ENCODE measurements around the gene DENND5B.
"Not testable (repeated sequence)": the region's sequence is repeated elsewhere in the genome, so short reads cannot be mapped to it uniquely, and the experiment has no call there.

DENND5B gene

DNA sequence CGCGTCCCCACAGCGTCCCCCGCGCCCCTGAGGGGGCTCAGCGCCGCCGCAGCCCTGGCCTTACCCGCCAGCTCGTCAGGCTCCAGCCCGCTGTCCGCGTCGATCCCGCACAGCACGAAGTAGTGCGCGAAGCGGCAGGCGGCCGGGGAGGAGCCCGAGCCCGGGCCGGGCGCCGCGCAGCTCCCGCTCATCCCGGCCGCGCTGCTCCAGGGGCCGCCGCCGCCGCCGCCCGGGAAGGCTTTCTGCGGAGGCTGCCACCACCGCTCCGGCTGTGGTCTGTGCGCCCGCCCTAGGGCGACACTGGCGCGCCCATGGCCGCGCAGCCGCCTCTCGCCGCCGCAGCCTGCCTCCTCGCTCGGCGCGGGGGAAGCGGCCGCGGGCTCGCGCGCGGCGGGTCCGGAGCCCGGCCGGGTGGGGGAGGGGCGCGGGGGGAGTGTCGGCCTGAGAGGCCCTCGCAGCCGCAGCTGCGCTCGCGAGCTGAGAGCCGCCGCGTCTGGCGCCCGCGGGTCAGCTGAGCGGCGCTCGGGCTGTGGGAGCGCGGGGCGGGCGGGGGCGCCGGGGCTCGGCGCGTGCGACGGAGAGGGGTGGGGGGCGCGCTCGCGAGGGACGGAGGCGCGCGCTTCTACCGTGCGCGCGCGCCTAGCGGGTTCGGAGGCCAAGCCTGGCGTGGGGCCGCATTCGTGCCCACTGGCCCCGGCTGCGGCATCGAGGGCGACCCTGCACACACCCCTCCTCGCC lies at the start of gene DENND5B:
Gene DENND5B (minus strand): TSS at position 495 of the 738 bp plus-strand sequence. CDS start 304 bp downstream, at position 191.
- peak; percentile 21 for DNase-seq

DNA sequence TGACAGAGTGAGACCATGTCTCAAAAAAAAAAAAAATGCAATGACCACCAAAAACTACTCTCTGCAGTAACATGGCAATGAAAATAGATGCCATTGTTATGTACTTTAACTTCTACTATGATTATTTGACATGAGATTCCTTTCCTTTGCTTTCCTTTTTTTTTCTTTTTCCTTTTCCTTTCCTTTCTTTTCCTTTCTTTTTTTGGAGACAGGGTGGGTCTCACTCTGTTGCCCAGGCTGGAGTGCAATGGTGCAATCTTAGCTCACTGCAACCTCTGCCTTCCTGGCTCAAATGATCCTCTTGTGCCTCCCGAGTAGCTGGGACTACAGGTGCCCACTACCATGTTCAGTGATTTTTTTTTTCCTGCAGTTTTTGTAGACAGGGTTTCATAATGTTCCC lies 43.7 kb upstream of the DENND5B start:
- no peak for DNase-seq

GRCh38 chr12:31633464-31633863 lies 42.5 kb upstream of the DENND5B start:
- no peak for DNase-seq

- DNase-seq: no peak
Observed at GRCh38 chr12:31631809-31632208, 40.9 kb upstream of the DENND5B start.

DNA sequence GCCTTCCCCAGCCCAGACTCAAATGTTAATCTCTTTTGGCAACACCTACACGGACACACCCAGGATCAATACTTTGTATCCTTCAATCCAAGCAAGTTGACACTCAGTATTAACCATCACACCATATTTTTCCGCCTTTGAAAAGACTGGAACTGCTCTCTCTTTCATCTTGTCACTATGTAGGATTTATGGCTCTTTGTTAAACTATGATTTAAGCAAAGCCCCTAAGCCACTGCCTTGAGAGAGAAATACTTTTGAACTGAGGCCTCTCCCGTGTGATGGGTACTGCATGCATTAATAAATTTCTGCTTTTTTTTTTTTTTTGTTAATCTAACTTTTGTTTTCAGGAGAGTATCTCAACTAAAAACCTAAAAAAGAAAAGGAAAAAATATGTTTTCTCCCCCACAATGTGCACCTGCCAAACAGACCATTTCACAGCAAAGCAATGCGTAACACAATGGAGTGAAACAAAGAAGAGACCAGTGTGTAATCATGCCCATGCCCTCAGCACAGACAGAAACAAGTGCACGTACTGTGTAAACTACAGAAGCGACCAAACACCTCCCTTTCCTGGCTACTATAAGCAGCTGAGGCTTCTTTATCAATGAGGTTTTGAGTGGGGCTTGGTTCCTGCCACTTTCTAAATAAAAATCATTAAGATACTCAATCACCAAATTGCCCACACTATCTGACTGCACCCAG lies 40.2 kb upstream of the DENND5B start:
- DNase-seq: no peak

DNA sequence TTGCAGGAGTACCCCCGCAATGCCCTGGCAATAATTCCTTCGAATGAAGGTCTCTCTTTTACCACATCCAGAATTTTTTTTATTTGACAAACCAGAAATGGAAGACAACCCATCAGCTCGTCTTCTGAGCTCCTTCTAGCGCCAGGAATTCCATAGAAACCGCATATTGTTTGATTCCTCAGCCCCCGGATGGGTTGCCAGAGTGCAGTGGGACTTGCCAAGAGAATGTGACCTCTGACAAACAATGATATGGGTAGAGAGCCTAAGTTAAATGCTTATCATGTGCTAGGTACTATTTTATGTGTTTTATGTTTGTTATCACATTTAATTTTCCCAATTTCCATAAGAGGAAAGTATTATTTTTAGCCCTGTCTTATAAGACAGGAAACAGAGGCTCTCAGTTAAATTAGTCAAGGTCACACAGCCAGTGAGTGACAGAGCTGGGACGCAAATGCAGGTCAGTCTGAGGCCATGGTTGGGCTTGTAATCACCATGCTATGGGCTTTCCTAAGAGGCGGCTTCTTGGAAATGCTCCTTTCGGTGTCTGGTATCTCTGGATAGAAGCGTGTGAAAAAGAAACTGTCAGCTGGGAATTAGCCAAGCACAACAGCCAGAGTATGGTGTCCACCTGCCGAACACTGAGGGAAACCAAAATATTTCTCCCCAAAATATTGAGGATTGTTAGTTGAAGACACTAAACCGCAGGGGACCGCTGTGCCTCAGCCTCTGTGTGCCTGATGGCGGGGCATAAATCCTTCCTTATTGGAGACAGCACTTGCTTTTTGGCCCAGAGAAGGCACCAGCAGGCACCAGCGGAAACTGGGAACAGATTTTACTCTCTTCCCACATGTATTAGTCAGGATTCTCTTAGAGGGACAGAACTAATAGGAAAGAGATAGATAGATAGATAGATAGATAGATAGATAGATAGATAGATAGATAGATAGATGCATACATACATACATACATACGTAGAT lies 39.1 kb upstream of the DENND5B start:
- no peak for DNase-seq

DNA sequence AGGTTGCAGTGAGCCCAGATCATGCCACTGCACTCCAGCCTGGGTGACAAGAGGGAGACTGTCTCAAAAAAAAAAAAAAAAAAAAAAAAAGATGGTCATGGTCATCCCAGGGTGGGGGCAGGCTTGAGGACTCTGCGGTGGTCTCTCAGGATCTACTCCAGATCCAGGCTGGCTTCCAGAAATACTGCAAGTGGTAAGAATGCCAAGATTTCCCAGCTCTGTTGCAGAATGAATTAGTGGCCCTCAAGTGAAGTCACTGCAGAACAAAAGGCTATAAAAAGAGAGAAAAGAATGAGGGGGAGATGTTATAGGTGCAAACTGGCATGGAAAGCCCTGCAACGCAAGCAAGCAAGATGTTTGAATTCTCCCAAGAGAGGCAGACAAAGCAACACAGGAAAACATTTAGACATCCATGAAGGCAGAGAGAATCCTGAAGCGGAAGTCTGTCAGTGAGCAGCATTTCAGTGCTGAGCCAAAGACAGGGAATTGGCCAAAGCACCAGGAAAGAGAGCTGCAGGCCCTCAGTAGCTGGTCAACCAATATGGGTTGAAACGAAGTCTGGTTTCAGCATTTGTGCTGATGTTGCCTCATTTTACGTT lies 36.6 kb upstream of the DENND5B start:
- no peak for DNase-seq

GRCh38 chr12:31626270-31626995 lies 35.5 kb upstream of the DENND5B start:
- DNase-seq: no peak

DNA sequence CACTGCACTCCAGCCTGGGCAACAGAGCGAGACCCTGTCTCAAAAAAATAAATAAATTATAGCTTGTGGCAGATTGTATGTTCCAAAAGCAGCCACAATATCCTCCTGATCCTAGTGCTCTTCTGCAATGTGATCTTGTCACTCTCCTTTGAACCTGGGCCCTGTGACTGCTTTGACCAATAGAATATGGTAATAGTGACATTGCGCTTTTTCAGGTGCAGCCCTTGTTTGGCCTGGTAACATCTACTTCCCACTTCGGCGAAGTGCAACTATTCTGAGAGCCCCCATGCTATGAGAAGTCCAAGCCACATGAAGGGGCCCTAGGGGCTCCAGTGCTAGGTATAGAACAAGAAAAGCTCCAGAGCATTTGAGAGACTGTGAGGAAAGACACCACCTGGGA lies 31.1 kb upstream of the DENND5B start:
- DNase-seq: no peak

- no peak for DNase-seq
Observed at GRCh38 chr12:31620311-31620710, 29.4 kb upstream of the DENND5B start.

- DNase-seq: no peak
Observed at GRCh38 chr12:31618228-31619025, 27.5 kb upstream of the DENND5B start.

GRCh38 chr12:31612819-31613218 lies 21.9 kb upstream of the DENND5B start:
- no peak for DNase-seq

GRCh38 chr12:31608299-31608698 lies 17.4 kb upstream of the DENND5B start:
- not testable (repeated sequence) for DNase-seq

- no peak for DNase-seq
Observed at GRCh38 chr12:31605531-31605930, 14.6 kb upstream of the DENND5B start.

GRCh38 chr12:31603546-31604009 lies 12.6 kb upstream of the DENND5B start:
- DNase-seq: no peak

GRCh38 chr12:31600750-31601149 lies 9.8 kb upstream of the DENND5B start:
- no peak for DNase-seq

DNA sequence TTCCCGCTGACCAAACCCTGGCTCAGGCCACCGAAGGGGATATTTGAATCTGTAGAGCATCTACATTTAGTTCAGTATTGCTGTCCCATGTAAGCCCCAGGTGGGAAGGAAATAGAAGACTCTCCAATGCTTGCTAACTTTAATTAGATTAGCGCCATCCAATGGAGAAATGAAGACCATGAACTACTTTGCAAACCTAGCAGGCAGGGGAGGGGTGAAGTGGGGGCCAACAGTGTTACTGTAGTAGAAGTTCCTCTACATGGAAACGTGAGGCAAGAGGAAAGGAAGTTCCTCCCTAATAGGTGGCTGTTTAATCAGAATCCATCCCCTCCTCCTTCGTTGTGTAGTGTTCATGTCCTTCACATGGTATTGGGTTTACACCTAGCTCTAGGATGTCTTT lies 9.3 kb upstream of the DENND5B start:
- DNase-seq: no peak

DNA sequence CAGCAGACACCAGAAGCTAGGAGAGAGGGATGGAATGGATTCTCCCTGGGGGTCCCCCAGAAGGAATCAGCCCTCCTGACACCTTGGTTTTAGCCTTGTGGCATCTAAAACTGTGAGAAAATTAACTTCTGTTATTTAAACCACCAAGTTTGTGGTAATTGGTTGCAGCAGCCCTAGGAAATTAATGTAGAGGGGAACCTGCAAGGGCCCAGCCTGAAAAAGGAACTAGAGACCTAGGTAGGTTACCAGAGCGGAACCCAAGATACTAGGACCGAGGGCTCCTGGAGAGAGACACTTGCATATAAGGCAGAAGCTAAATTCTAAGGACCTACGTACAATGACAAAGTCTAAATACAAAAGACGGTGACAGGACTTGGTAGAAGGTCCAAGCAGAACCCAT lies 8.1 kb upstream of the DENND5B start:
- DNase-seq: no peak

GRCh38 chr12:31597066-31597465 lies 6.1 kb upstream of the DENND5B start:
- DNase-seq: no peak

- DNase-seq: no peak
Observed at GRCh38 chr12:31594681-31595080, 3.7 kb upstream of the DENND5B start.

GRCh38 chr12:31591380-31591901 lies 505 bp upstream of the DENND5B start:
- DNase-seq: no peak
